NCI-H510A (cell line): ENCODE results near the gene ELMO2.

ENCODE experiments used
- DNase-seq: peaks from one replicate; lab custom pipeline; 2025; lab: John Stamatoyannopoulos, UW

ELMO2 gene

DNA sequence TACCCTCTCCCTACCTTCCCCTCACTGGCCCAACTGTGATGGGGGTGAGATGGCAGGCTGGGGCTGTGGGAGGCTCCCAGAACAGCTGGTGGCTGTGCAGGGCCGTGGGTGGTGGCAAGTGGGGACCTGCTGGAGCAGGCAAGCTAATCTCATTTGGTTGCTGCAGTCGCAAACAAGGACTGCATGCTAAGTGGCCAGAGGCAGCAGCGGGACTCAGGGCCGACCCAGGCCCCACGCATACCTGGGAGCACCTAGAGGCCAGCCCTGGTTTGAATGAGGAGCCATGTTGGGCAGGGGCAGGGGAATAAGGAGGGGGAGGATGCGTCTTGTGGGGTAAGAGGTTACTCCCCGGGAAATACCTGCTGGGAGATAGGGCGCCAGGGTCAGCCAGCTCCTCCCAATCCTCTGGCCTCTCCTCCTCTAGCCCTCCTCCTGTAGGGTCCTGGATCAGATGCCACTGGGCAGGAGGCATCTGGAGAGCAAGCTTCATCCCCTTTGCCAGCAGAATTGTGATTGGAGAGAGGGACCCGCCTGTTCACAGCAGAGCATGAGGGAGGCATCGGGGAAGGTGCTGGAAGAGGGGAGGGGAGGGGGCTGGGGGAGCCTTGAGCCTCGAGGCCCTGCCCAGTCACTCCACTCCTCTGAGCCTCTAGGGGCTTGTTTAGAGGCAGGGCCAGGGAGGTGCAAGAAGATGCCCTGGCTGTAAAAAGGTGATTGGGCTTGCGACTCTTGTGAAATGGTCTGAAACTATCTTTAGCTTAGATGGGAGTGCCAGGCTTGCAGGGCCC is 73.8 kb downstream of the ELMO2 start:
- no peak for DNase-seq

DNA sequence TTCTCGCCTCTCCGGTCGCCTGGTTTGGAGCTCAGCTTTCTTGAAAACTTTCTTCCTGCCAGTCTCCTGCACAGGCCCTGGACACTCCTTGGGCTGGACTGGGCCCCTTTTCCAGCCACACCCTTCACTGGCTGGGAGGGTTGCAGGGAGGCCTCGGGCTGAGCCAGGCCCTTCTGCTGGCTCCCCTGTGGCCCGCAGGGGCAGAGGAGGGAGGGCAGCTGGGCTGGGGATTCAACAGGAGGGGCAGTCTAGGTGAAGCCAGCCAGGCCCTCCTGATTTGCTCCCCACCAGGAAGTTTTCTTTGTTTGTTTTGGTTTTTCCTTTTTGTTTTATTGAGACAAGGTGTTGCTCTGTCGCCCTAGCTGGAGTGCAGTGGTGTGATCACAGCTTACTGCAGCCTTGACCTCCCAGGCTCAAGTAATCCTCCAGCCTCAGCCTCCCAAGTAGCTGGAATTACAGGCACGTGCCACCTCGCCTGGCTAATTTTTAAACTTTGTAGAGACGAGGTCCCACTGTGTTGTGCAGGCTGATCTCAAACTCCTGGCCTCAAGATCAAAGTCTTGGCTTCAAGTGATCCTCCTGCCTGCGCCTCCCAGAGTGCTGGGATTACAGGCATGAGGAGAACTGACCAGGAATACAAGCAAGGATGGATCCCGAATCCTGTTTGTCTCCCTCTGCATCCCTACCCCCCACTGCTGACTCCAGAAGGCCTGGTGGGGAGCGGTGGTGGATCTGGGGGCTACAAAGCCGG is 74.6 kb downstream of the ELMO2 start:
- no peak for DNase-seq

DNA sequence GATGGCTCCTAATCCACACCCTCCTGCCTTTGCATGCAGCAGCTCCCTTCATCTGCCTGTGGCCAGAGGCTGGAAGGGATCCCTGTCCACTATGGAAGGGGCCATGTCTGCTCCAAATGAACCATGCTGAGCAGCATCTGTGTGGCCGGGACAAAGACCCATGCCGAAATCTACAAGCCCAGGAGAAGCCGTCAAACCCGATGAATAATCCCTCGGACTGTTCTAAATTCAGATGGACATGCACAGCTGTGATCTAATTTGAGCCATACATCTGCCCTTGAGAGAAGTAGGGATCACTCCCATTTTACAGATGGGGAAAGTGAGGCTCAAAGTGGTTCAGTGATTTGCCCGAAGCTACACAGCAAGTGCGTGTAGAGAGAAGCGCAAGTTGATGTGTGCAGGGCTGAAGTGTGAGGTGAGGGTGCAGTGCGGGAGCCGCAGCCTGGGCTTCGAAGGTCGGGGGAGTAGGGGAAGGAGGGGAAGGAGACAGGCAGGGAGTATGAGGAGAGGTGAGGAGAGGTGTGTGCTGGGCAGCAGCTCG is 75.5 kb downstream of the ELMO2 start:
- no peak for DNase-seq

DNA sequence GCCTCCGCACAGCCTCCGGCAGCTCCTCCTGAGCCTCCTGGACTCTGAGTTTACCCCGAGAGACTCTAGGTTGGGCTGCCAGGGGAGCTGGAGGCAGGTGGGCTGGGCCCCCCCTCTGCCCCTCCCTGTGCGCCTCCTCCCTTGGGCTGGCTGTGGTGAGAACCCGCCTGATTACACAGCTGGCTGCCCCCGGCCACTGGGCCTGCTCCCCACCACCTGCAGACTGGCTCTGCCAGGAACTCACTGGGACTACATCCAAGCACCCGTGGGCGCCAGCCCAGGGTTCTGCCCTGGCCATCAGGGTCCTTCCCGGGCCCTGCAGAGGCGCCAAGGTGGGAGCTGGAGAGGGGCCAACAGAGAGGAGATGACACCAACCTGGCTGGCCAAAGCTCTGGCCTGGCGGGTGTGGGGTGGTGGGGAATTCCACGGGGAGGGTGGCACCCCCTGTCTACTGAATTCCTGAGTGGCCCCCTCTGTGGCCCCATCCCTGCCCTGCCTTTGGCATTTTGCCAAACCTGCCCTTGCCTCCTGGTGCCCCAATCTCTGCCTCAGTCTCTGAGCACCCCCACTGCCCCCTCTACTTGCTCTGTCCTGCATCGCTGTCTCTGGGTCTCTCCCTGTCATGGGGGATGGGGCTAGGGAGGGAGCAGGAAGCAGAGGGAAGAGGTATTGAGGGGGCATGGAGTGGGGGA is 76.2 kb downstream of the ELMO2 start:
- no peak for DNase-seq

DNA sequence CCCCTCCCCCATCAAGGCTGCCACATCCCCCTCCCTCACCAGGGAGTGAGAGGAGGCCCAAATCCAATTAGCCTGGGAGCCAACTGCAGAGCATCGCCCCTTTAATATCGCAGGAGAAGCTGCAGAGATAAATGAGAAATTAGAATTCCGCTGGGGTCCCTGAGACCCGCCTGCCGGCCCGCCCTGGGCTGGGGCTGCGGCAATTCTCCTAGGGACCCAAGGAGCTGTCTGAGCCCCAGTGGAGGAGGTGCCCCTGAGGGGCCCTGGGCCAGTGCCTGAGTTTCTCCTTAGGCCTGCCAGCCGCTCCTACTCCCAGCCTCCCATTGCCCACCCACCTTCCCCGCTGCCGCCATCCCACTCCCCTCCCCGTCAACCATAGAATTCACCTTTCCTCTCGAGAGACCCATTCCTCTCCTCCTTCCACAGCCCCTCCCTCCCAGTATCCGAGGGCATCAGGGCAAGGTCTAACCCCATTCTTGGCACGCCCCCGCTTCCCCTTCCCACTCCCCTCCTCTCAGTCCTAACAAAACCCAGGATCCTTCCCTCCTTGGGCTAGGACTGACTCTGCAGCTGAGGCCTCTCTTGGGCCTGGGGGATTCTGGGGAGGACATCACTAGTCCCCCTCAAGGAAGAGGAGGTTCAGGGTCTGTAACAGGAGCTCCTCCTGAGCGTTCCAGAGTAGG is 78.1 kb downstream of the ELMO2 start:
- no peak for DNase-seq

DNA sequence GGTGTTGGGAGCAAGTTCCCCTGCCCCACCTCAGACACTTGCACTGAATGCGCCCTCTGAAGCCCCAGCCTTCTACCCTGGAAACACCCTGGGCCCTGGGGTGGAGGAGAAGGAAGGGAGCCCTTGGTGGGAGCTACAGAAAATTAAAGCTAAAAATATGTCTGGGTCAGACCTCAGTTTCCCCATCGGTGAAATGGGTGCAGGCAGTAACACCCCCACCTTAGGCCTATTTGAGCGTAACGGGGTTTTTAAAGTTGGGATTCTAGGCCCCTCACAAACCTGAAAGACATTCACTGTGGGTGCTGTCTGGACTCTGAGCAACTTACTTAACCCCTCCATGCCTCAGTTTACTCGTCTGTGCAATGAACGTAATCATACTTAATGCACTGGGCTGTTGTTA is 78.9 kb downstream of the ELMO2 start:
- no peak for DNase-seq

DNA sequence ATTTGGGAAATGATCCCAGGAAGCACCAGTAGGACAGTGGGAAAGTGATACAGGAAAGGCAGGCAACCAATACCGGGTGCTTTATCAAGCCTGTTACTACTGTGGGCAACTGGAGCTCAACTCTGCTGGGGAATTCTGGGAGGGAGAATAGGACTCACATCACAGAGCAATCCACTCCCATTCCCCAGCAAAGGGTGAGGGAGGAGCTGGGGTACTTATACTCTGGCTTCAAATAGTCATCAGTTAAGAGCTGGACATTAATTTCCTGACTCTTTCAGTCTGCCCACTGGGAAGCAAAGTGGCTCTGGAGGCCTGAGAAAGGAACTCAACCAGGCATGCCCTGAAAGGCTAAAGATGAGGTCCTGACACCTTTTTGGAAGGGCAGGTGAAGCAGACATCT is 80.6 kb downstream of the ELMO2 start:
- no peak for DNase-seq

DNA sequence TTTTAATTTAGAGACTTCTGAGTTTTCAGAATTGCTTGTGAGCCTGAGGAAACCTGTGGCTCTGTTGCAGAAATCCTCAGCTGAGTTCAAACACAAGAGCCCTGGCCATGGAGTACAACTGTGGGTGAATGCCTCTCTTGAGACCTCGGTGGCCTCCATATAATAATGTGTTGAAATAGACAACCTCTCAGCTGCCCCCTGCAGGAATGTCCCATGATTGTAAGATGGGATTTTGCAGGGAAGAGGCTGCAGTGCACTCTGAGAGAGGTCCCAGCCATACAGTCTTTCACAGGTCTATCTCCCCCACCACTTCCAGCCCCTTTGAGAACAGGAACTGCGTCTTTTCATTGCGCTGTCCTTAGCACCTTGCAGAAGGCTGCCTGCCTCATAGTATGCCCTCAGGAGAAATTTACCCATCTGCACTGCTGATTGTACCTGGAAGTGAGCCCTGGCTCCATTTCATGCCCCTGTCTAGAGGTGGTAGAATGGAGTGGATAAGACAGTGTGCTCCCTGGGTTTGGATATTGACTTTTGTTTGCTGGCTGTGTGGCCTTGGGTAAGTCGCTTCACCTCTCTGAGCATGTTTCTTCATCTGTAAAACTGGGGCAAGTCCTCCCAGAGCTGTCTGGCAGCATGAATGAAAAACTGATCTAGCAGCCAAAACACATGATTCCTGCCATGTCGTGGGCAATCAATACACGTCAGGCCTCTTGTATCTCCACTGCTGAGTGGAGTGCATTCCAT is 81.3 kb downstream of the ELMO2 start:
- DNase-seq = no peak

DNA sequence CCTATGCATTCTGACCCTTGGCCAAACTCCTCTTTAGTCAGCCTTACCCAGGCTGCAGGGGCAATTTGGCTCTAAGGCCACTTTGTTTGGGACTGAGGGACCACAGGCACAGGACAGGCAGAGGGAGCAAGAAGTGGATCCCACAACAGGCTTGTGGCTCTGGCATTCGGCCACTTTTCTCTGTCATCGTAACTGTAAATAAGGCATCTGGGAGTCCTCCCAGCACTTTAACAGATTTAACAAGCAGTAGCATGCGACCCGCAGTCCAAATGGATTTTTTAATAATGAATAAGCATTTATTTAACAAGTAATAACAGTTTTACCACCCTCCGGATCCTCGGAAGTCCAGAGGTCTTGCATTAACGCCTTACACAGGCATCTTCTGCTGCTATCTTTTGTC is 82.0 kb downstream of the ELMO2 start:
- DNase-seq = no peak

DNA sequence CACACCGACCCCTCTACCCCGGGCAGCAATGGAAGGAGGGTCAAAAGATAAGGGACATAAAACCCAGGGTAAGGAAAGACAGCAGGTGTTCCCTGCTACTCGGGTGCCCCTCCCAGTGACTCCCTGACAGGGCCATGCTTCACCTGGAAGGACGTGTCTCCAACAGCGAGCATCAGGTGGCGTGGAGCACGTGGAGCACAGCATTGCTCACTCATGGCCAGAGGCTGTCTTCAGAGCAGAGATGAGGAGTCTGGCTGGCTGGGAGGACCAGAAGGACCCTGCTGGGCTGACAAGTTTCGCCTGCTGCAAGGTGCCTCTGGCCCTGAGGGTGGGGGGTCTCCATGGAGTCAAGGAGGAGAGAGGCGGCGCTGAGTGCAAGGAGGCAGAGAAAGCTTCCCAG is 82.9 kb downstream of the ELMO2 start:
- DNase-seq = peak; percentile 26

DNA sequence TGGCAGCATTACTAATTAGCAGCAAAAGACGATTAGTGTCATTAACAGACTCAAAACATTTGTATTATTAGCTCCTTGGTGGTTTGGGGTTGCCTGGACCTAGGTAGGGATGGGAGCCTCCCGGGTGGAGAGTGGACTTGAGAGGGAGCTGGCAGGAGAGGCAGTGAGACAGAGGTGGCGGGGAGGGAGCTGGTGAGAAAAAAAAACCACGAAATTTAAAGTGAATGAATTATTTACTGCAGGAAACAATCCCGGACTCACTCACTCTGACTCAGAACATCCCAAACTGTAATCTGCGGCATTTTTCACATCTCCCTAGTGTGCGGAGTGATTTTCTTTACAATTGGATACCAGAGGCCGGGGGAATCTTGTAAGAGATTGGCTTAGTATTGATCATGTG is 83.8 kb downstream of the ELMO2 start:
- DNase-seq = no peak

DNA sequence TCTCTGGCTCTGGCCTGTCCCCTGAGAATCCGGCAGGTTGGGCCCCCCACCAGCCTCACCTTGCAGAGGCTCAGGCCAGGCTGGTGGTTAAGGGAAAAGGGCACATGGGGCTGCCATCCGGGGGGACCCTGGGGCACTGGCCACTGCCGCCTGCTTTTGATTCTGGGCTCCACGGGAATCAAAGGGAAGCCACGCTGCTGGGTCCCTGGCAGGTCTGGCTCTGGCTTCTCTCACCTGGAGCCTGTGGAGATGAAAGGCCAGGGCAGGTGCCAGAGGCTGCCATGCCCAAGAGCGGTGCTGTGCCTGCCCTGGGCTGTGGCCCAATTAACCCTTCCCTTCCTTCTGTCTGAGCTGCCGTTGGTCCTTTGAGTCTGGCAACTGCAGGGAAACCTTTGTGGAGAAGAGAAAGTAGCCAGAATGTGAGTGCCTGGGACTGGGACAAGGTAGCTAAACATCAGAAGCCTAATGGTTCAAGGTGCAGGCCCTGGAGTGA is 88.7 kb downstream of the ELMO2 start:
- no peak for DNase-seq

DNA sequence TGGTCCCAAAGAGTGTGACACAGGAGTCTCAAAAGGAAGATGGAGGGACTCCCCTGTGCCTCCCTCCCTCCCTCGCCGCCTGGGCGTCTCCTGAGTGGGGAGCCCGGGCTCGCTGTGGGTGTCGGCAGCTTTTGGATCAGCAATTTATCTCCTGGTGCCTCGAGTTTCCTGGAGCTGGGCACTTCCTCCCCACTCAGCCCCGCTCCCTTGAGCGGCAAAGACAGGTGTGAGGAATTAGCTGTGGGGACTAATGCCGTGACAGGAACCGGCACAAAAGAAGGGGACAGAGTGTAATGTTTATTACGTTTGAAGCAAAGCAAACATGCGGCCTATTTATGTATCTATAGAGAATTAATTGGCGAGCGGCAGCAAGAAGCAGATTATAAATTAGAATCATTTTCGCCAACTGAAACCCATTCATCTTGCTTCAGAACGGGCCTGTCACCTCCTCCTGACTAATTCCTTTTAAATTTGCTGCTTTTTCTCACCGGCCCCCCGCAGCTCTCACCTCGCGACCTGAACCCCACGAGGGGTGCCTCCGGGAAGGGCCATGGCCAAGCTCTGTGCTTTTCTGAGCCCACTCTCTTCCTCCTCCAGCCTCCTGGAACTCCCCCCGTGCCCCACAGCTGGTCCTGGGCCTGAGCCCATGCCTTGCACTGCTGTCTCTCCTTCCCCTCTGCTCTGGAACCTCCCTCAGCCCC is 89.3 kb downstream of the ELMO2 start:
- no peak for DNase-seq
